Tibial artery (tissue), 4 donors: Measurements from ENCODE around the gene ACTR2.
"Not testable (repeated sequence)": the region's sequence is repeated elsewhere in the genome, so short reads cannot be mapped to it uniquely, and the experiment has no call there.

Experiments
- DNase-seq, 2 donors: peaks; one replicate each; pipeline ENCODE4 v3.0.0-alpha.2; 2019
- H3K27ac ChIP-seq, 2 donors: fragments of 200-600 bp; sonication (generic) in 1 of 2; 1 replicate in 1 of 2; 2 replicates in 1 of 2; pipeline ENCODE4 v1.5.1; 2018 to 2019; ENCODE audit warnings: mild to moderate bottlenecking in 1 of 2
- H3K27me3 ChIP-seq, 2 donors: fragments of 200-600 bp; sonication (generic) in 1 of 2; one replicate each; pipeline versions ENCODE4 v1.5.1 to v1.6.0; 2016 to 2019
- H3K36me3 ChIP-seq, 3 donors: fragments of 200-600 bp; sonication (generic) in 2 of 3; one replicate each; pipeline ENCODE4 v1.5.1; 2016 to 2019; ENCODE audit warnings: mild to moderate bottlenecking in 2 of 3
- H3K4me1 ChIP-seq, 4 donors: fragments of 200-600 bp; sonication (generic) in 2 of 4; 1 replicate in 3 of 4; 2 replicates in 1 of 4; pipeline ENCODE4 v1.5.1; 2016 to 2019
- H3K4me3 ChIP-seq, 2 donors: fragments of 200-600 bp; sonication (generic) in 1 of 2; 1 replicate in 1 of 2; 2 replicates in 1 of 2; pipeline ENCODE4 v1.5.1; 2018 to 2019; ENCODE audit warnings: mild to moderate bottlenecking in 2 of 2
- H3K9me3 ChIP-seq, 3 donors: fragments of 200-600 bp; sonication (generic) in 1 of 3; one replicate each; pipeline ENCODE4 v1.5.1; 2016 to 2019
- CTCF ChIP-seq, 2 experiments: fragments of 200-600 bp in 1 of 2; fragments of 450-650 bp in 1 of 2; IDR thresholded peaks; one replicate each; pipeline ENCODE4 v1.5.1; 2017 to 2019; ENCODE audit warnings: antibody characterized with exemption in 2 of 2, mild to moderate bottlenecking in 1 of 2, moderate library complexity in 1 of 2
- intact Hi-C: fragments of 100-400 bp; cut with DNase I; formaldehyde crosslinking; loops from one replicate; pipeline ENCODE4 v1.15.0; 2023; ENCODE audit warnings: low total_unique reads

Gene ACTR2

GRCh38 chr2:65313954-65314256 lies 86.3 kb downstream of the ACTR2 start:
- peaks cover 18 to 32% (median 31%) of the 10 kb centered on the region in 3 donors for H3K36me3 ChIP-seq
- H3K4me1 ChIP-seq: peaks cover 0 to 20% (median 14%) of the 10 kb centered on the region in 4 donors
- intact Hi-C loops: no loop called here
- no peak for TF ChIP-seq CTCF (IDR thresholded peaks at IDR 0.05)
- DNase-seq: no peak
- no peak overlapping the region for H3K27ac ChIP-seq
- no peak overlapping the region for H3K4me3 ChIP-seq
- H3K27me3 ChIP-seq: no peaks in the 10 kb centered on the region
- H3K9me3 ChIP-seq: no peaks in the 10 kb centered on the region

GRCh38 chr2:65314801-65315441 lies 87.3 kb downstream of the ACTR2 start:
- intact Hi-C loops: no loop called here
- no peak overlapping the region for H3K4me3 ChIP-seq

GRCh38 chr2:65316072-65316471 lies 88.4 kb downstream of the ACTR2 start:
- peak; percentile 6 to 14 for TF ChIP-seq CTCF (IDR thresholded peaks at IDR 0.05)
- Histone ChIP-seq H3K27ac (peak overlapping the region; percentile 49 to 67), H3K4me1 (peaks cover 0 to 20% (median 11%) of the 10 kb centered on the region in 4 donors), H3K4me3 (no peak overlapping the region), H3K27me3 (no peaks in the 10 kb centered on the region), H3K9me3 (no peaks in the 10 kb centered on the region), H3K36me3 (peaks cover 18 to 37% (median 32%) of the 10 kb centered on the region in 3 donors)
- intact Hi-C loops: no loop called here
- DNase-seq: peak; percentile 51 to 85

More at GRCh38 chr2:65314801-65315441, 87.3 kb downstream of the ACTR2 start:
- no peak for DNase-seq
- Histone ChIP-seq H3K27me3 (no peaks in the 10 kb centered on the region), H3K4me1 (peaks cover 0 to 20% (median 13%) of the 10 kb centered on the region in 4 donors), H3K27ac (peak overlapping the region in 1 of 2 donors; percentile 67), H3K9me3 (no peaks in the 10 kb centered on the region), H3K36me3 (peaks cover 18 to 32% (median 31%) of the 10 kb centered on the region in 3 donors)
- no peak for TF ChIP-seq CTCF (IDR thresholded peaks at IDR 0.05)

- peaks cover 17 to 27% (median 22%) of the 10 kb centered on the region in 3 donors for H3K36me3 ChIP-seq
- H3K27ac ChIP-seq, H3K27me3 ChIP-seq, DNase-seq, intact Hi-C loops, H3K4me3 ChIP-seq, H3K9me3 ChIP-seq: not testable (repeated sequence)
- peaks cover 0 to 20% (median 11%) of the 10 kb centered on the region in 4 donors for H3K4me1 ChIP-seq
Measured at GRCh38 chr2:65317351-65317750, 89.7 kb downstream of the ACTR2 start.

GRCh38 chr2:65317841-65318240 lies 90.2 kb downstream of the ACTR2 start:
- H3K4me3 ChIP-seq: no peak overlapping the region
- no peak for TF ChIP-seq CTCF (IDR thresholded peaks at IDR 0.05)
- H3K27me3 ChIP-seq: no peaks in the 10 kb centered on the region
- peaks cover 0 to 20% (median 11%) of the 10 kb centered on the region in 4 donors for H3K4me1 ChIP-seq
- H3K27ac ChIP-seq: no peak overlapping the region
- H3K9me3 ChIP-seq: no peaks in the 10 kb centered on the region
- intact Hi-C loops: no loop called here
- no peak for DNase-seq
- H3K36me3 ChIP-seq: peaks cover 12 to 22% (median 18%) of the 10 kb centered on the region in 3 donors

- no peak for TF ChIP-seq CTCF (IDR thresholded peaks at IDR 0.05)
- H3K27me3 ChIP-seq: no peaks in the 10 kb centered on the region
- DNase-seq: no peak
- peaks cover 0 to 9% (median 5%) of the 10 kb centered on the region in 3 donors for H3K36me3 ChIP-seq
- intact Hi-C loops: no loop called here
- no peak overlapping the region for H3K27ac ChIP-seq
- H3K4me3 ChIP-seq: no peak overlapping the region
- no peaks in the 10 kb centered on the region for H3K9me3 ChIP-seq
- peaks cover 0 to 20% (median 11%) of the 10 kb centered on the region in 4 donors for H3K4me1 ChIP-seq
Measured at GRCh38 chr2:65319072-65319673, 91.5 kb downstream of the ACTR2 start.
